HT1080 (cell line): ENCODE results near the gene PRAMEF27. TPM values are rescaled to one million over a fixed set of nuclear protein-coding genes. Genes with fewer than 3 reads are reported as not detected.
"Not testable (repeated sequence)": the region's sequence is repeated elsewhere in the genome, so short reads cannot be mapped to it uniquely, and the experiment has no call there.

Experiments
- DNase-seq: peaks from one replicate; pipeline ENCODE4 v3.0.0-alpha.2; 2015; ENCODE audit warnings: low read depth
- polyA plus RNA-seq, 2 experiments: library from polyadenylated mRNA; depleted of rRNA; stranded (reverse); fragments of >200 nt; gene quantifications; 2 replicates each; pipeline ENCODE4 v1.2.3, GENCODE V29; 2015
- total RNA-seq: library from RNA; depleted of rRNA; stranded (reverse); fragments of >200 nt; shearing (Covaris generic); gene quantifications from 2 replicates; pipeline ENCODE4 v1.2.3, GENCODE V29; 2014; rRNA removed

Gene PRAMEF27
- not detected in 2 replicates for total RNA-seq
- not detected in 2 replicates for polyA plus RNA-seq (2015; cell fraction: cytosol; rRNA removed)
- polyA plus RNA-seq (2015; cell fraction: nucleus; rRNA removed) = not detected in 2 replicates

DNA sequence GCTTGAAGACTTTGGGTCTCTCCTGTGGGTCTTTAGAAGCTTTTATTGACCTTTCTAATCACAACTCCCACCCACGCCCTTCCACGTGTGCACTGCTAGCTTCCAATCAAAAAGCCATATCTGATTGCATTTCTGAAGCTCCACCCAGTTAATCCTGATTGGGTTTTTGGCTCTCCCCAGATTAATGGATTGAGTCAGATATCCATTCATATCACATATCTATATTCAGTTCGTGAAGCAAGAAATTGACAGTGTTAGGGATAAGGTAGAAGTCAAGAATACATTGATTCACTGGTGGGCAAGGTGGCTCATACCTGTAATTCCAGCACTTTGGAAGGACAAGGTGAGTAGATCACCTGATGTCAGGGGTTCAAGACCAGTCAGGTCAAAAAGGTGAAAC is at the start of gene PRAMEF27:
Gene PRAMEF27 (minus strand): TSS at position 101 of the 400 bp plus-strand sequence. CDS start 2,916 bp downstream, outside the sequence.
- not testable (repeated sequence) for DNase-seq

- not testable (repeated sequence) for DNase-seq
Observed at GRCh38 chr1:13070474-13070873, 14.1 kb upstream of the PRAMEF27 start, which contains the start of gene PRAMEF25. PRAMEF25 (plus strand) TSS chr1:13070774; CDS start chr1:13073694, 2,920 bp downstream.

DNA sequence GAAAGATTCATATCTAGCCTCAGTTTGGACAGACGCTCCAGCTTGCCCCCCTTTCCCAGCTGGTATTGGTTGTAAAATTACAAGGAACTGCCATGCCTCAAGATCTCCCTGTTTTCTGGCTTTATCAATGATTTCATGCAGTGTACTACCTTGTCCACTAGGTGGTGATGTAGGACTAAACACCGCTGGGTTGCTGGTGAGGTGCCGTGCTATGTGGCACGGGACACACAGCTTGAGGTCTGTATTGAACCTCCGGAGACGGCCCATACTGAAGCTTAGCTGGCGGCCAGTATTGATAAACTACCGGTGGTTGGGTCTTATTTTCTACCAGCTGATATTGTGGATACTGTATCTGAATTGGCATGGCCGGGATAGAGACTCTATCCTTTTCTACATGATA is 36.5 kb downstream of the PRAMEF27 start:
- DNase-seq = not testable (repeated sequence)

GRCh38 chr1:13011932-13012331 is 44.4 kb downstream of the PRAMEF27 start:
- not testable (repeated sequence) for DNase-seq

- DNase-seq = not testable (repeated sequence)
Observed at GRCh38 chr1:13009348-13009747, 47.0 kb downstream of the PRAMEF27 start.

GRCh38 chr1:13005732-13006131 is 50.6 kb downstream of the PRAMEF27 start:
- not testable (repeated sequence) for DNase-seq

Other genes with a start within 250 kb of the PRAMEF27 start
- not detected in 2 replicates for gene PRAMEF11, start 225.2 kb downstream of the PRAMEF27 start, total RNA-seq
- gene HNRNPCL1, start 207.9 kb downstream of the PRAMEF27 start, total RNA-seq = not detected in 2 replicates
- gene PRAMEF2, start 199.5 kb downstream of the PRAMEF27 start, total RNA-seq = not detected in 2 replicates
- not detected in 2 replicates for gene PRAMEF4, start 170.4 kb downstream of the PRAMEF27 start, total RNA-seq
- not detected in 2 replicates for gene PRAMEF10, start 158.3 kb downstream of the PRAMEF27 start, total RNA-seq
- not detected in 2 replicates for gene PRAMEF7, start 140.0 kb downstream of the PRAMEF27 start, total RNA-seq
- gene PRAMEF6, start 109.0 kb downstream of the PRAMEF27 start, total RNA-seq = not detected in 2 replicates
- not detected in 2 replicates for gene HNRNPCL3, start 4.2 kb upstream of the PRAMEF27 start, total RNA-seq
- gene PRAMEF25, start 14.2 kb upstream of the PRAMEF27 start, total RNA-seq = not detected in 2 replicates
- not detected in 2 replicates for gene HNRNPCL2, start 60.3 kb upstream of the PRAMEF27 start, total RNA-seq
- gene PRAMEF26, start 99.4 kb upstream of the PRAMEF27 start, total RNA-seq = not detected in 2 replicates
- not detected in 2 replicates for gene HNRNPCL4, start 109.1 kb upstream of the PRAMEF27 start, total RNA-seq
- gene PRAMEF9, start 115.3 kb upstream of the PRAMEF27 start, total RNA-seq = not detected in 2 replicates
- gene PRAMEF13, start 144.8 kb upstream of the PRAMEF27 start, total RNA-seq = not detected in 2 replicates
- gene PRAMEF18, start 169.6 kb upstream of the PRAMEF27 start, total RNA-seq = not detected in 2 replicates
- not detected in 2 replicates for gene PRAMEF5, start 197.6 kb upstream of the PRAMEF27 start, total RNA-seq
- gene PRAMEF8, start 228.6 kb upstream of the PRAMEF27 start, total RNA-seq = not detected in 2 replicates
- not detected in 2 replicates for gene PRAMEF33, start 247.0 kb upstream of the PRAMEF27 start, total RNA-seq